Measurements from ENCODE around the gene MIS12. TPM values are rescaled to one million over a fixed set of nuclear protein-coding genes. Genes with fewer than 3 reads are reported as not detected.

Gene MIS12
- total RNA-seq, 2 experiments from 2014 or later = 38.4 to 39.5 TPM

GRCh38 chr17:5530265-5531084 lies 44.1 kb downstream of the MIS12 start:
- peaks cover 11% of the 10 kb centered on the region for H3K4me1 Mint-ChIP-seq
- DNase-seq (no peak), ATAC-seq (ENCODE audit: low read depth) (no peak)
- POLR2A ChIA-PET = no interaction called here
- peaks cover 29% of the 10 kb centered on the region for H3K36me3 Mint-ChIP-seq
- H3K27ac Mint-ChIP-seq = no peak overlapping the region
- H3K4me3 Mint-ChIP-seq = no peak overlapping the region
- H3K27me3 Mint-ChIP-seq = no peaks in the 10 kb centered on the region
- H3K9me3 Mint-ChIP-seq = no peaks in the 10 kb centered on the region

GRCh38 chr17:5531085-5531418 lies 44.7 kb downstream of the MIS12 start:
- Mint-ChIP-seq H3K4me3 (no peak overlapping the region), H3K9me3 (no peaks in the 10 kb centered on the region), H3K27me3 (no peaks in the 10 kb centered on the region), H3K27ac (no peak overlapping the region), H3K4me1 (peaks cover 10% of the 10 kb centered on the region), H3K36me3 (peaks cover 31% of the 10 kb centered on the region)
- DNase-seq (no peak), ATAC-seq (ENCODE audit: low read depth) (no peak)
- POLR2A ChIA-PET = no interaction called here

- POLR2A ChIA-PET = no interaction called here
- no peak for ATAC-seq (ENCODE audit: low read depth)
These were observed 46.2 kb downstream of the MIS12 start for GRCh38 chr17:5532581-5532980.

GRCh38 chr17:5533486-5534315 lies 47.3 kb downstream of the MIS12 start:
- no peaks in the 10 kb centered on the region for H3K4me1 Mint-ChIP-seq
- no peak overlapping the region for H3K27ac Mint-ChIP-seq
- DNase-seq (no peak), ATAC-seq (ENCODE audit: low read depth) (no peak)
- POLR2A ChIA-PET = no interaction called here
- no peaks in the 10 kb centered on the region for H3K9me3 Mint-ChIP-seq
- peaks cover 32% of the 10 kb centered on the region for H3K36me3 Mint-ChIP-seq
- no peak overlapping the region for H3K4me3 Mint-ChIP-seq
- no peaks in the 10 kb centered on the region for H3K27me3 Mint-ChIP-seq

More at GRCh38 chr17:5532581-5532980, 46.2 kb downstream of the MIS12 start:
- no peaks in the 10 kb centered on the region for H3K4me1 Mint-ChIP-seq
- DNase-seq = no peak
- H3K27ac Mint-ChIP-seq = no peak overlapping the region
- no peak overlapping the region for H3K4me3 Mint-ChIP-seq
- no peaks in the 10 kb centered on the region for H3K27me3 Mint-ChIP-seq
- no peaks in the 10 kb centered on the region for H3K9me3 Mint-ChIP-seq
- H3K36me3 Mint-ChIP-seq = peaks cover 32% of the 10 kb centered on the region

- POLR2A ChIA-PET = no interaction called here
- Mint-ChIP-seq H3K4me1 (no peaks in the 10 kb centered on the region), H3K27ac (no peak overlapping the region), H3K9me3 (no peaks in the 10 kb centered on the region), H3K4me3 (no peak overlapping the region), H3K27me3 (no peaks in the 10 kb centered on the region), H3K36me3 (peaks cover 26% of the 10 kb centered on the region)
- ATAC-seq (ENCODE audit: low read depth) (no peak), DNase-seq (no peak)
These were observed 49.1 kb downstream of the MIS12 start for GRCh38 chr17:5535436-5535835.

GRCh38 chr17:5536866-5537650 lies 50.7 kb downstream of the MIS12 start:
- POLR2A ChIA-PET = interaction anchor here (1.0 kb wide), 1 partner anchor 10 kb away, joined by 3 read pairs; no protein-coding TSS in a partner anchor
- no peak overlapping the region for H3K4me3 Mint-ChIP-seq
- no peaks in the 10 kb centered on the region for H3K9me3 Mint-ChIP-seq
- H3K4me1 Mint-ChIP-seq = no peaks in the 10 kb centered on the region
- no peaks in the 10 kb centered on the region for H3K27me3 Mint-ChIP-seq
- peaks cover 22% of the 10 kb centered on the region for H3K36me3 Mint-ChIP-seq
- DNase-seq (no peak), ATAC-seq (ENCODE audit: low read depth) (no peak)
- H3K27ac Mint-ChIP-seq = no peak overlapping the region

- H3K36me3 Mint-ChIP-seq = peaks cover 17% of the 10 kb centered on the region
- POLR2A ChIA-PET = no interaction called here
- H3K27ac Mint-ChIP-seq = no peak overlapping the region
These were observed 52.9 kb downstream of the MIS12 start for GRCh38 chr17:5539286-5539685.

GRCh38 chr17:5540321-5540720 lies 54.0 kb downstream of the MIS12 start:
- no peaks in the 10 kb centered on the region for H3K4me1 Mint-ChIP-seq
- no peaks in the 10 kb centered on the region for H3K27me3 Mint-ChIP-seq
- H3K9me3 Mint-ChIP-seq = no peaks in the 10 kb centered on the region
- DNase-seq = no peak
- POLR2A ChIA-PET = no interaction called here
- H3K27ac Mint-ChIP-seq = no peak overlapping the region
- peaks cover 14% of the 10 kb centered on the region for H3K36me3 Mint-ChIP-seq
- no peak for ATAC-seq (ENCODE audit: low read depth)
- H3K4me3 Mint-ChIP-seq = no peak overlapping the region

More at GRCh38 chr17:5539286-5539685, 52.9 kb downstream of the MIS12 start:
- Mint-ChIP-seq H3K9me3 (no peaks in the 10 kb centered on the region), H3K27me3 (no peaks in the 10 kb centered on the region), H3K4me3 (no peak overlapping the region), H3K4me1 (no peaks in the 10 kb centered on the region)
- DNase-seq (no peak), ATAC-seq (ENCODE audit: low read depth) (no peak)

Other genes starting within 250 kb of the MIS12 start
- gene RABEP1, start 204.3 kb upstream of the MIS12 start, total RNA-seq = 10 to 100 TPM; 39.2 to 42.0 TPM
- gene NUP88, start 66.9 kb upstream of the MIS12 start, total RNA-seq = 10 to 100 TPM; 93.6 to 99.5 TPM
- 10 to 100 TPM; 61.9 to 63.9 TPM for gene RPAIN, start 66.4 kb upstream of the MIS12 start, total RNA-seq
- 100 to 1,000 TPM; 109 to 112 TPM for gene C1QBP, start 47.4 kb upstream of the MIS12 start, total RNA-seq
- 10 to 100 TPM; 14.4 to 14.5 TPM for gene DHX33, start 17.6 kb upstream of the MIS12 start, total RNA-seq
- 10 to 100 TPM; 68.6 to 72.3 TPM for gene DERL2, start 388 bp upstream of the MIS12 start, total RNA-seq
- 100 to 1,000 TPM; 120 to 126 TPM for gene NLRP1, start 97.9 kb downstream of the MIS12 start, total RNA-seq

Measured in activated naive CD8-positive, alpha-beta T cell treated with anti-CD3 and anti-CD28 coated beads, Interleukin-2, amount 10 ng/mL, durations not matched to agents 7 days and 5 days (primary cell).